ENCODE data around the gene LPIN1.
"Not testable (repeated sequence)": the region's sequence is repeated elsewhere in the genome, so short reads cannot be mapped to it uniquely, and the experiment has no call there.

- TF ChIP-seq CTCF (IDR thresholded peaks at IDR 0.05); EZH2 (IDR thresholded peaks at IDR 0.05; ENCODE audit: borderline replicate concordance, insufficient read depth, low read depth, low read length, poor library complexity, severe bottlenecking): not testable (repeated sequence)
These were observed 70.5 kb downstream of the LPIN1 start for GRCh38 chr2:11816935-11817334.

All from B cell (primary cell).